AG09319 (cell line): Measurements from ENCODE around the gene TIPARP.

Source experiments
- DNase-seq: peaks from one replicate; pipeline ENCODE4 v3.0.0-alpha.2; 2010; ENCODE audit warnings: low read depth; ENCODE audit errors: extremely low read depth
- CTCF ChIP-seq: IDR thresholded peaks from 2 replicates; pipeline ENCODE4 v1.5.1; 2011; ENCODE audit warnings: low read depth, mild to moderate bottlenecking, inconsistent platforms, low read length, moderate library complexity

Gene TIPARP

DNA sequence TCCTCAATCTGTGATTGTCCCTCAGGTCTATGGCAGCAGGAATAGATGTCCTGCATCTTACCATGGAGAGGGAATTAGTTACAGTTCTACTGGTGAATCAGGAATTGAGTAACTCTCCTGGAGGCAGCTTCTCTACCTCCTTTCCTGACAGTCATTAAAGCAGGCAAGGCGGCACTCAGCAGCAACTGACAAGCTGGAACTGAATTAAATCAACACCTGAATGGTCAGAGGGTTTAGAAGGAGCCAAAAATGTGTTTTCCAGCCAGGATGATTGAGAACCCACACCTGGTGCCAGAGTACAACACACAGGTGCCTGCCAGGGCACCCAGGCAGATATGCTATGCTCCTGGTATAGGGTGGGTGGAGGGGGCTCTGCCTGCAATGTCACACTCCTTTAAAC, 43.1 kb upstream of the TIPARP start:
- no peak for TF ChIP-seq CTCF
- DNase-seq, result no peak

DNA sequence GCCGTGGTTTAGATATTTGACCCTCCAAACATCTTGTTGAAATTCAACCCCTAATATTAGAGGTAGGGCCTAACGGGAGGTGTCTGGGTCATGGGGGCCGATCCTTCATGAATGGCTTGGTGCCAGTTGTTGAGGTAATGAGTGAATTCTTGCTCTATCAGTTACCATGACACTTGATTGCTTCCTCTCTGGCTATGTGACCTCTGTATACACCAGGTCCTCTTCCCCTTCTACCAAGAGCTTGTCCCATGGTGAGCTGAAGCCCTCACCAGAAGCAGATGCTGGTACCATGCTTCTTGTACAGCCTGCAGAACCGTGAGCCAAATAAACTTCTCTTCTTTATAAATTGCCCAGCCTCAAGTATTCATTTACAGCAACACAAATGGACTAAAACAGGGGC, 41.8 kb upstream of the TIPARP start:
- no peak for TF ChIP-seq CTCF

DNA sequence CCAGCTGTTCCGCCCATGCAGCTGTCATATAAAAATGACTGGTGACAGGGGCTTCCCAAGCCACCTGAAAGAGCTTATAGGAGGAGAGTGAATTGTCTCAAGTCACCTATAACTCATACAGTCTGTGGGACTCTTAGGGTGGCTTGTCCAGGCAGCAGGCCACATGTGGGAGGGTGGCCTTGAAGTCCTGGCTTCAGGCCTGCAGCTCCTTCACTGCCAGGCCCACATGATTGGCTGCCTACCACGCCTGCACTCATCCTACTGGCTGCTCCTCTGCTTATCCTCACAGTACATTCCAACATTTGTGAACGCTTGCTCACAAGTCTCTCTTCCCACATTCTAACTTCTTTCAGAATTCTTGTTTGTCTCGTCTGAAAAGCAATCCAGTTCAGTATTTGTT, 41.1 kb upstream of the TIPARP start:
- peak; percentile 56 for DNase-seq
- no peak for TF ChIP-seq CTCF

More for the DNA sequence above, 41.8 kb upstream of the TIPARP start:
- DNase-seq, result no peak

GRCh38 chr3:156635034-156635433, 39.4 kb upstream of the TIPARP start:
- no peak for TF ChIP-seq CTCF
- DNase-seq, result no peak

GRCh38 chr3:156635973-156636372, 38.4 kb upstream of the TIPARP start:
- DNase-seq, result no peak
- no peak for TF ChIP-seq CTCF

- TF ChIP-seq CTCF, result no peak
- DNase-seq, result no peak
Observed at GRCh38 chr3:156637480-156638022, 36.8 kb upstream of the TIPARP start.

DNA sequence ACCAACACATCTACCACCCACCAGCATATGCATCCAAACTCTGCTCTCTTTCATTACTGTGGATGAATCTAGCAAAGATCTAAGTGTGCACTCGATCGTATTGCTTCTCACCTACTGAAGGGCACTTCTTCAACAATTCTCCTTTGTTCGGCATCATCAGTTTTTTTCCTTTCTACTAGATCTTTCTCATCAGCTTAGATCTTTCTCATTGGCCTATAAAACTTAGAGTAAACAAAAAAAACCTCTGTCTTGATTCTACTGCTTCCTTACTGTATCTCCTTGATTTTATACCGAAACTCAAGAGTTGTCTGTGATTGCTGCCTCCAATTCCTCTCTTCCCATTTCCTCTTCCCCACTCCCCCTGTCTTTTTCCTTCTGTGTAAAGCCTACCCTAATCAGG, 36.1 kb upstream of the TIPARP start:
- no peak for DNase-seq
- TF ChIP-seq CTCF, result no peak
